ENCODE results near the gene NSD1.
A peak's percentile ranks its signal among the peaks of the same experiment; 100 is the strongest.

Gene NSD1, protein sequence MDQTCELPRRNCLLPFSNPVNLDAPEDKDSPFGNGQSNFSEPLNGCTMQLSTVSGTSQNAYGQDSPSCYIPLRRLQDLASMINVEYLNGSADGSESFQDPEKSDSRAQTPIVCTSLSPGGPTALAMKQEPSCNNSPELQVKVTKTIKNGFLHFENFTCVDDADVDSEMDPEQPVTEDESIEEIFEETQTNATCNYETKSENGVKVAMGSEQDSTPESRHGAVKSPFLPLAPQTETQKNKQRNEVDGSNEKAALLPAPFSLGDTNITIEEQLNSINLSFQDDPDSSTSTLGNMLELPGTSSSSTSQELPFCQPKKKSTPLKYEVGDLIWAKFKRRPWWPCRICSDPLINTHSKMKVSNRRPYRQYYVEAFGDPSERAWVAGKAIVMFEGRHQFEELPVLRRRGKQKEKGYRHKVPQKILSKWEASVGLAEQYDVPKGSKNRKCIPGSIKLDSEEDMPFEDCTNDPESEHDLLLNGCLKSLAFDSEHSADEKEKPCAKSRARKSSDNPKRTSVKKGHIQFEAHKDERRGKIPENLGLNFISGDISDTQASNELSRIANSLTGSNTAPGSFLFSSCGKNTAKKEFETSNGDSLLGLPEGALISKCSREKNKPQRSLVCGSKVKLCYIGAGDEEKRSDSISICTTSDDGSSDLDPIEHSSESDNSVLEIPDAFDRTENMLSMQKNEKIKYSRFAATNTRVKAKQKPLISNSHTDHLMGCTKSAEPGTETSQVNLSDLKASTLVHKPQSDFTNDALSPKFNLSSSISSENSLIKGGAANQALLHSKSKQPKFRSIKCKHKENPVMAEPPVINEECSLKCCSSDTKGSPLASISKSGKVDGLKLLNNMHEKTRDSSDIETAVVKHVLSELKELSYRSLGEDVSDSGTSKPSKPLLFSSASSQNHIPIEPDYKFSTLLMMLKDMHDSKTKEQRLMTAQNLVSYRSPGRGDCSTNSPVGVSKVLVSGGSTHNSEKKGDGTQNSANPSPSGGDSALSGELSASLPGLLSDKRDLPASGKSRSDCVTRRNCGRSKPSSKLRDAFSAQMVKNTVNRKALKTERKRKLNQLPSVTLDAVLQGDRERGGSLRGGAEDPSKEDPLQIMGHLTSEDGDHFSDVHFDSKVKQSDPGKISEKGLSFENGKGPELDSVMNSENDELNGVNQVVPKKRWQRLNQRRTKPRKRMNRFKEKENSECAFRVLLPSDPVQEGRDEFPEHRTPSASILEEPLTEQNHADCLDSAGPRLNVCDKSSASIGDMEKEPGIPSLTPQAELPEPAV (N-terminal part only)

DNA sequence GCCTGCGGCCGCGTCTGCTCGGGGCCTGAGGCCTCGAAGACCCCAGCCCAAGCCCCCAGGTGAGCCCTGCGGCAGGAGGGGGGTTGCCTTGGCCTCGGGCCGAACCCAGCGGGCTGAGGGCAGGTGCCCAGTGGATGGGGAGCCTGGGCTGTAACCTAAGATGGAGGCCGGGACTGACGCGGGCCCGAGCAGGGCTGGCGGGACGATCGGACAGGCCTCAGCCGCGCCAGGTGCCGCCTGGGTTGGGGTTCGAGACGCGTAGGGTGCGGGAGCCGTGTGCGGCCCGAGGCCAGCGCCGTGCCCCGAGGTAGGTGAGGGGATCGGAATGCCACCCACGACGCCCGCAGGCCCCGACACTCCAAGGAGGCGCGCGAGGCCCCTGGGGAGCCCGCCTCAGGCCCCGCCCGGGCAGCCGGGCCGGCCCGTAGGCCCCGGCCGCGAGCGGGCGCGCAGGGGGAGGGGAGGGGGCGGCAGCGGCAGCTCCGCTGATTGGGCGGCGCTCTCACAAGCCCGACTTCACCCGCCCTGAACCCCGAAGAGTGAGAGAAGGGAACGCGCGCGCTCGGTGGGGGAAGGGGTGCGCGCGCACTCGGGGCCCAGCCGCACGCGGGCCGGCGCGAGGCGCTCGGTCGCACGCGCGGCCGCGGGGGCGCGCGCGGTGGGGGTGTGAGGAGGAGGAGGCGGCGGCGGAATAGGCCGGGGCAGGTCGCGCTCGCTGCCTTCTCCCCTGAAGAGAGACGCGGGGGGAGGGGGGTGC, at the start of gene NSD1:
TSS of gene NSD1 (plus strand) at position 678 of the 757 bp plus-strand sequence. CDS start 1,331 bp downstream, outside the sequence.
- peak; percentile 90 for DNase-seq

DNA sequence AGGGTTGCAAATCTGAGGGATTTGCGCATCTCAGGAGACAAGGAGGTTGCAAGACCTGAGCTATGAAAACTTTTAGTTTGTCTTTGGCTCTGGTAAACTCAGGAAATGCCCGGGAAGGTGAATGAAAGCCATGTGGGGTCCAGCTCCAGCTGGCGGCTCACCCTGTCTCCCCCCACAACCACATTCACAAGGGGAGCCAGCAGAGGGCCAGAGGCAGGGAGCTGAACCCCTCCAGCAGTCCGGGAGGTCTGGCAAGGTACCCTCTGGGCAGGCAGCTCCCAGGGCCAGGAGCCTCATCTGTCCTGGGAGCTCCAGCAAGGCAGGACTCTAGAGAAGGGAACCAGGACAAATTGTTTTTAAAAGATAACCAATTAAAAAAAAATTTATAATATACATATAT, 49.4 kb upstream of the NSD1 start:
- DNase-seq, result no peak

DNA sequence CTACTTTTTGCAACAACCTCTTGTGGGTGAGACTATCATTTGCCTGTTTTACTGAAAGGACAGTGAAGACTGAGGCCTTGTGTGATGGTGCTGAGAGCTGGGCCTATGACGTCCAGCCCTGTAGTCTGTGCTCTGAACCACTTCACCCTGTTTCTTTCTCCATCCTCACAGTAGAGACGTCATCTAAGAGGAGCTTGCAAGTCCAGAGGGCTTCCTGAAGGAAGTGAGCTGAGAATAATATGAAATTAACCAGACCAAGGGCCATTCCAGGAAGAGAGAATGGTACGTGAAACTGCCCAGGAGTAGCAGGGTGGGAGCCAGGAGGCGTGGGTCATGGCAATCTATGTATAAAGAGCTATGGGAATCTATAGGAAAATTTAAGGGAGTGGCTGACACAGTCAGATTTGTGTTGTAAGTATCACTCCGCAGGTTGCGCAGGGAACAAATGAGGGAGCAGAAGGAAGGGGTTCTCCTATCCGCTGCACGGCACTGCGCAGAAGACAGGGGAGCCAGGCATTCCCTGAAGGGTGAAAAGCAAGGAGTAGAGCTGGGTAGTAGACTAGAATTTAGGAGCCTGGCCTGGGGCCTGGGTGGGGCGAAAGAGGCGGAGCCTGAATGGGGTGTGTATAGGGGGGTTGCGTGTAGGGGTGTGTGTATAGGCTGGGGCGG, 47.5 kb upstream of the NSD1 start:
- no peak for DNase-seq

DNA sequence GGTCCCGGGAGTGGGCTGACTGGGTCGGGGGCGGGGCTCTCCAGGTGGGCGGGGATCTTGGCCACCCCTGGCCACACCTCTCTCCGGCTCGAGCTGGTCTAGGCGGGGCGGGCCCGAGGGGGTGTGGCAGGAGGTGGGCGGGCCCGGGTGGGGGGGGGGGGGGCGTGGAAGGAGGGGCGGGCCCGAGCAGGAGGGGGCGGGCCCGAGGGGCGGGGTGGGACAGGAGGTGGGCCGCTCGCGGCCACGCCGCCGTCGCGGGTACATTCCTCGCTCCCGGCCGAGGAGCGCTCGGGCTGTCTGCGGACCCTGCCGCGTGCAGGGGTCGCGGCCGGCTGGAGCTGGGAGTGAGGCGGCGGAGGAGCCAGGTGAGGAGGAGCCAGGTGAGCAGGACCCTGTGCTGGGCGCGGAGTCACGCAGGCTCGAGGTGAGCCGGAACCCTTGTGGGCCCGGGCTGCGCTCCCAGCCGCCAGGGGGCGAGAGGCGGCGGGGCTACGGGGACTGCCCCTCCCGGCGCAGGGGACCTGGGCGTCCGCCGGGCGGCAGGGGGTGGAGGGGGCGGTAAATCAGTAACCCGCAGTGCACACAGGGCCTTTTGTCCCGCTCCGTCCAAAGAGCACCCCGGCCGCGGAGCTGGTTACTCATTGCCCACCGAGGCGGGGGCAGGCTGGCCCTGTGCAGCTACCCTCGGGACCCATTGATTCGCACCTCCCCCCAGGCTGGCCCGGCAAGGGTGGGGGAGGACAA, 46.7 kb upstream of the NSD1 start, which contains the start of gene FGFR4:
TSS of gene FGFR4 (plus strand) at position 262 of the 744 bp plus-strand sequence. CDS start 2,688 bp downstream, outside the sequence.
- peak; percentile 63 for DNase-seq

DNA sequence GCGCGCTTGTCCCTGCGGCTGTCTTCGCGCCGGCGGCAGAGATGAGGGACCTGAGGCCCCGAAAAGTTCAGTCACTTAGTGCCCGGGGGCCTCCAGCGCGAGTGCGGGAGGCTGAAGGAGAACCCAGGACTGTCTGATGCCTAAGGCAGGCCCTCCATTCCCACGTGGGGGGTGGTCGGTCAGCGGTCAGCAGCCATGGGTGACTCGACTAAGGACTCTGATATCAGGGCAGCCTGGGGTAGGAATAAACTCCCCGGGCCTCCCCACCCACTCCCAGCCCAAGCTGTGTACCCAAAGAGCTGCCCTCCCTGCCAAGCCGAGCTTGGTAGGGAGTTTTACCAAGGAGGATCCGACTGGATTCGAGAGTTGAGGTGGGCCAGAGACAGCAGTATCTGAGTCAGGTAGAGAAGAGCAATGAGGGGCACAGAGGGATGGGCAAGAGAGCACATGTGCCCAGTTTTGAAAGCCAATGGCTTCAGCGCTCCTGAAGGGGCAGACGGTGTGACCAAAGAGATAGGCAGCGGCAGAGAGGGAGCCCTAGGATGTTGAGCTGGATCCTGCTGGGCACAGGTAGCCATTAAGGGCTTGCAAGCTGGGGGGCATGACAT, 46.1 kb upstream of the NSD1 start:
- DNase-seq, result no peak

DNA sequence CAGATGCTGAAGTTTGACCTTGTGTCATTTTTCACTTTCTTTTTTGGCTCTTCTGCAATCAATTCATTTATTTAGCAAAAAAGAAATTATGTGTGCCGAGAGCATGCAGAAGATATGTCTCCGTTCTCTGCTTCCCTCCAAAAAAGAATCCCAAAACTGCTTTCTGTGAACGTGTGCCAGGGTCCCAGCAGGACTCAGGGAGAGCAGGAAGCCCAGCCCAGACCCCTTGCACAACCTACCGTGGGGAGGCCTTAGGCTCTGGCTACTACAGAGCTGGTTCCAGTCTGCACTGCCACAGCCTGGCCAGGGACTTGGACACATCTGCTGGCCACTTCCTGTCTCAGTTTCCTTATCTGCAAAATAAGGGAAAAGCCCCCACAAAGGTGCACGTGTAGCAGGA, 44.4 kb upstream of the NSD1 start:
- no peak for DNase-seq

DNA sequence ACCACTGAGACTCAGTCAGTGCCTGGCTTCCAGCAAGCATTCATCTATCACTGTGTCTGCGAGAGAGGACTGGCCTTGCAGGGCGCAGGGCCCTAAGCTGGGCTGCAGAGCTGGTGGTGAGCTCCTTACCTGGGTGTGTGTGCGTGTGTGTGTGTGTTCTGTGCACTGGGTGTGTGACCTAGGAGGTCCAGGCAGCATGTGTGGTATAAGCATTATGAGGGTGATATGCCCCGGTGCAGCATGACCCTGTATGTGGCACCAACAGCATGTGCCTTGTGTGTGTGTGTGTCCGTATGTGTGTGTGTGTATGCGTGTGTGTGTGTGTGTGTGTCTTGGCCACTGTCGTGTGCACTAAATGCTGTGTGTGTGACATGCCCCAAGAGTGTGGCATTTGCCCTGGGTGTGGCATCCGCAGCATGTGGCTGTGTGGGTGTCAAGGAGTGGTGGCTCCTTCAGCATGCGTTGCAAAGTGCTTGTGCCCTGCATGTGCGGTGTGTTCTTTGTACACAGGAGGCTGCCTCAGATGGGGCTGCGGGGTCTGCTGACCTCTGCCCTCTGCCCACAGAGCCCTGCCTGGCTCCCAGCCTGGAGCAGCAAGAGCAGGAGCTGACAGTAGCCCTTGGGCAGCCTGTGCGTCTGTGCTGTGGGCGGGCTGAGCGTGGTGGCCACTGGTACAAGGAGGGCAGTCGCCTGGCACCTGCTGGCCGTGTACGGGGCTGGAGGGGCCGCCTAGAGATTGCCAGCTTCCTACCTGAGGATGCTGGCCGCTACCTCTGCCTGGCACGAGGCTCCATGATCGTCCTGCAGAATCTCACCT, 43.5 kb upstream of the NSD1 start:
- DNase-seq, result no peak

DNA sequence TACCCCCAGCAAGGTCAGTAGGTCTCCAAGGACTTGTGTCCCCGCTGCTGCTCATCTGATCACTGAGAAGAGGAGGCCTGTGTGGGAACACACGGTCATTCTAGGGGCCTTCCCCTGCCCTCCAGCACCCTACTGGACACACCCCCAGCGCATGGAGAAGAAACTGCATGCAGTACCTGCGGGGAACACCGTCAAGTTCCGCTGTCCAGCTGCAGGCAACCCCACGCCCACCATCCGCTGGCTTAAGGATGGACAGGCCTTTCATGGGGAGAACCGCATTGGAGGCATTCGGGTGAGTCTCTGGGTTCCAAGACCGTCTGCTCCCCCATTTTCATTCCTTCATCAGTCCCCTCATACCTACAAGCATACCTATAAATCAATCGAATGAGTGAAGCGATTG, 42.8 kb upstream of the NSD1 start:
- no peak for DNase-seq

DNA sequence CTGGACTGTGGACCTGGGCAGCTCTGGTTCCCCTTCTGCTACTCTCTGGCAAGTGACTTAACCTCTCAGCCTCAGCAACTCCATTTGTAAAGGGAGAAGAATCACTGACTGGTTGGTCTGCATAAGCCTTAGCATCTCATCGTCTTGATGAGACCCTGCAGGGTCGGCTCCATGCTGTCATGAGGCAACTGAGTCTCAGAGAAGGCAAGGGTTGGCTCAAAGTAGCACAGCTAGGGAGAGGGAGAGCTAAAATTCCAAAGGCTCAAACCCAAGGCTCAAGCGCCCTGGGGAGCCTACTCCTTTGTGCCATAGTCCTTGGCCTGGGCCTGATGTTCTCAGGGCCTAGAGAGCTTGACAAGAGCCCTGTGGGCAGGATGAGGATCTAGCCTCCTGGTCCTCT, 42.3 kb upstream of the NSD1 start:
- DNase-seq, result no peak

DNA sequence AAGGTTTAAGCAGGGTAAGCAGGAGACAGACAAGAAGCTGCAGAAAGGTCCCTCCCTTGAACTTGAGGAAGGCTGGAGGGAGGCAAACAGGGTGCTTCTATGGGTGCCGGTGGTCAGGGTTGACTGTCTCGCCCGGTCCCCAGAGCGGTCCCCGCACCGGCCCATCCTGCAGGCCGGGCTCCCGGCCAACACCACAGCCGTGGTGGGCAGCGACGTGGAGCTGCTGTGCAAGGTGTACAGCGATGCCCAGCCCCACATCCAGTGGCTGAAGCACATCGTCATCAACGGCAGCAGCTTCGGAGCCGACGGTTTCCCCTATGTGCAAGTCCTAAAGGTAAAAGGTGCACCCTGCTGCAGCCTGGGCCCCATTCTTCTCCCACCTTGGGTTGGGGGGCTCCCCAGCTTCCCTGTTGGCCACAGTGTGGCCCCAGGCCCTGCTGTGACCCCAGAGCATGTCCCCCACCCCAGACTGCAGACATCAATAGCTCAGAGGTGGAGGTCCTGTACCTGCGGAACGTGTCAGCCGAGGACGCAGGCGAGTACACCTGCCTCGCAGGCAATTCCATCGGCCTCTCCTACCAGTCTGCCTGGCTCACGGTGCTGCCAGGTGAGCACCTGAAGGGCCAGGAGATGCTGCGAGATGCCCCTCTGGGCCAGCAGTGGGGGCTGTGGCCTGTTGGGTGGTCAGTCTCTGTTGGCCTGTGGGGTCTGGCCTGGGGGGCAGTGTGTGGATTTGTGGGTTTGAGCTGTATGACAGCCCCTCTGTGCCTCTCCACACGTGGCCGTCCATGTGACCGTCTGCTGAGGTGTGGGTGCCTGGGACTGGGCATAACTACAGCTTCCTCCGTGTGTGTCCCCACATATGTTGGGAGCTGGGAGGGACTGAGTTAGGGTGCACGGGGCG, 41.1 kb upstream of the NSD1 start:
- DNase-seq, result no peak

DNA sequence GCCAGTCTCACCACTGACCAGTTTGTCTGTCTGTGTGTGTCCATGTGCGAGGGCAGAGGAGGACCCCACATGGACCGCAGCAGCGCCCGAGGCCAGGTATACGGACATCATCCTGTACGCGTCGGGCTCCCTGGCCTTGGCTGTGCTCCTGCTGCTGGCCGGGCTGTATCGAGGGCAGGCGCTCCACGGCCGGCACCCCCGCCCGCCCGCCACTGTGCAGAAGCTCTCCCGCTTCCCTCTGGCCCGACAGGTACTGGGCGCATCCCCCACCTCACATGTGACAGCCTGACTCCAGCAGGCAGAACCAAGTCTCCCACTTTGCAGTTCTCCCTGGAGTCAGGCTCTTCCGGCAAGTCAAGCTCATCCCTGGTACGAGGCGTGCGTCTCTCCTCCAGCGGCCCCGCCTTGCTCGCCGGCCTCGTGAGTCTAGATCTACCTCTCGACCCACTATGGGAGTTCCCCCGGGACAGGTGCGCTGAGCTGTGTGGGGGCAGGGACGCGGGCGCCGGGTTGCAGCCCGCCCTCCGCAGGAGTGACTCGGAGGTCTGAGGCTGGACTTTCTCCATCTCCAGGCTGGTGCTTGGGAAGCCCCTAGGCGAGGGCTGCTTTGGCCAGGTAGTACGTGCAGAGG, 40.4 kb upstream of the NSD1 start:
- no peak for DNase-seq

DNA sequence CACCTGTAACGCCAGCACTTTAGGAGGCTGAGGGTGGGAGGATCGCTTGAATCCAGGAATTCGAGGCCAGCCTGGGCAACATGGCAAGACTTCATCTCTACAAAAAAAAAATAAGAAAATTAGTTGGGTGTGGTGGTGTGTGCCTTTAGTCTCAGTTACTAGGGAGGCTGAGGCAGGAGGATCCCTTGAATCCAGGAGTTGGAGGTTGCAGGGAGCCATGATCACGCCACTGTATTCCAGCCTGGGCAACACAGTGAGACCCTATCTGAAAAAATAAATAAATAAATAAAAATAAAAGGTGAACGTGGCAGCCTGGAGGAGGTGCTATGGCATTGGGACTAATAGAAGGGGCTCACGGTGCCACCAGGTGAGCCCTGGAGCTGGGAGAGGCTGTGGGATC, 39.8 kb upstream of the NSD1 start:
- DNase-seq, result no peak

DNA sequence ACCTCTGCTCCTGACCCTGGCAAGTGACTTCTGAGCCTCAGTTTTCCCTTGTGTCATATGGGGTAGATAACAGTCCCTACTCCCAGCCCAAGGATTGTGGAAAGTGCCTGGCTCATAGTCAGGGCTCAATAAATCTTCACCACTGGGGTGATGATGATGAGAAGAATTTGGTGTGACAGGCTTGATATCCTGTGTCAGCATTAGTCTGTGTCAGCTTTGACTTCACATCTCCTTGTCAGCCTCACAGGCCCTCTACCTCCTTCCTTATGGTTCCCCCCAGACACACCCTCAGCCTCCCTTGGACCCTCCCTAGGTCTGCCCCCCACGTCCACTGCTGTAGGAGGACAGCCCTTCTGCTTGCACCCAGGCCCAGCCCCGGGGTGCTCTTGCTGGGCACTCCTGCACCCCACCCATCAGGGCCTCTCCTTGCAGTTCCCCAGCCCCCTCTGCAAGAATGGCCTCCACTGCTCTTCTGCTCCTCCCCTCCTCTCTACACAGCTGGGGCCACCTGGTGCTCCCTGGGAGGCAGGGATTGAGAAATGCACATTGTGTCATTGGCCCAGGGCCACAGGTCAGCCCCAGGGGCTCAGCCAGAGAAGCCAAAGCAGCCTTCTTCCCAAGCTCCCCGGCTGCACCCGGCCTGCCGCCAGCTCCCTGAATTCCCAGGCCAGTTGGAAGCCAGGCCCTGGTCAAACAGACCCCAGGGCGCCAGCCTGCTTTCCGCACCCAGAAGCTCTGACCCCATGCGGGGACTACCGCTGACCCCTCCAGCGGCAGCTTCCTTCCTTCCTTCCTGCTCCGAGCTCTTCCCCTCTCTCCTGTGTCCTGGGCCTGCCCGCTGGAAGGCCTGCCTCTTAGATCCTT, 39.1 kb upstream of the NSD1 start:
- peak; percentile 30 for DNase-seq

DNA sequence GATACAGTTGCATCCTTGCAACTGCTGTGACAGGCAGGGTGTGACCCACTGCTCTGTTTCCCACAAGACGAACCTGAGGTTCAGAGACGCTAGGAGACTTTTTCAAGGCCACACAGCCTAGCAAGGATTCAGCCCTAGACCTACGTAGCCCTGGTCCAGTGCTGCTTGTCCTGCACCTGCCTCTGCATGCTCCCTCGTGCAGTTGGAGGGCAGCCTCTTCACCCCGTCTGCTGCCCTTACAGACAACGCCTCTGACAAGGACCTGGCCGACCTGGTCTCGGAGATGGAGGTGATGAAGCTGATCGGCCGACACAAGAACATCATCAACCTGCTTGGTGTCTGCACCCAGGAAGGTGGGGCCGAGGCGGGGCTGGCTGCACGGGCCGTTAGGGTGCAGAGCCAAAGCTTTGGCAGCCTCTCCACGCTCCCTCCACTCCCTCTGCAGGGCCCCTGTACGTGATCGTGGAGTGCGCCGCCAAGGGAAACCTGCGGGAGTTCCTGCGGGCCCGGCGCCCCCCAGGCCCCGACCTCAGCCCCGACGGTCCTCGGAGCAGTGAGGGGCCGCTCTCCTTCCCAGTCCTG, 38.4 kb upstream of the NSD1 start:
- DNase-seq, result no peak

DNA sequence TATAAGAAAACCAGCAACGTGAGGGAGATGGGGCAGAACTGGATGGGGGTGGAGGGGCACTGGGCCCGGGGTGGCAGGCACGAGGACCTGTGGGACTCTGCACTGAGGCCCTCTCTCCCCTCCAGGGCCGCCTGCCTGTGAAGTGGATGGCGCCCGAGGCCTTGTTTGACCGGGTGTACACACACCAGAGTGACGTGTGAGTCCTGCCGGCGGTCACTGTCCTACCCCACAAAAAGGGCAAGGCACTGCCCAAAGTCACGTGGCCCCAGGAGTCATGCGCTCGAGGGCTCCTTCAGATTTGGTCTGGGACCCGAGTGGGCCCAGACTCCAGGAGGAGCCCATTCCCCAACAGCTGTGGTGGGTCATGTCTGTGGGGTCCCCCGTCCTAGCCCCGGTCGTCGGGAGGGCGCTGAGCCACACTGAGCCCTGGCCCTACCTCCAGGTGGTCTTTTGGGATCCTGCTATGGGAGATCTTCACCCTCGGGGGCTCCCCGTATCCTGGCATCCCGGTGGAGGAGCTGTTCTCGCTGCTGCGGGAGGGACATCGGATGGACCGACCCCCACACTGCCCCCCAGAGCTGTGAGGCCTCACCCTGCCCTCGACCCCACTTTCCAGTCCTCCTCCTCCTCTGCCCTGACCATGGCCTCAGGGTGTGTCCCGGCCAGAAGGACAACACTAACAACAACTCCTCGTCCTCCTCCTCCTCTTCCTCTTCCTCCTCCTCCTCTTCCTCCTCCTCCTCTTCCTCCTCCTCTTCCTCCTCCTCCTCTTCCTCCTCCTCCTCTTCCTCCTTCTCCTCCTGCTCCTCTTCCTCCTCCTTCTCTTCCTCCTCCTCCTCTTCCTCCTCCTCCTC, 37.2 kb upstream of the NSD1 start:
- DNase-seq, result no peak

All from fibroblast of skin of right quadriceps (primary cell).